Endothelial cell of umbilical vein (primary cell): ENCODE measurements around the gene DNMT3B. TPM values are rescaled to one million over a fixed set of nuclear protein-coding genes. Genes with fewer than 3 reads are reported as not detected.

Experiments used
- BruUV-seq: library from RNA; stranded (reverse); fragments of 400-500 nt; replicated peaks from 2 replicates; lab custom pipeline; 2021; lab: Mats Ljungman, UMichigan
- CTCF ChIA-PET: fragments of 300-600, 350-600 bp; sonication (Branson Sonifier 250); formaldehyde crosslinking; loops from one replicate; lab custom pipeline; 2021; ENCODE audit warnings: antibody characterized with exemption, inconsistent platforms; lab: Charles Lee
- POLR2A ChIA-PET: fragments of 300-600, 350-600 bp; sonication (Branson Sonifier 250); formaldehyde crosslinking; loops from one replicate; lab custom pipeline; 2021; ENCODE audit warnings: antibody characterized with exemption, inconsistent platforms; lab: Charles Lee
- DNase-seq: peaks from one replicate; pipeline ENCODE4 v3.0.0-alpha.2; 2011; ENCODE audit warnings: low read depth, low spot score
- FAIRE-seq: peaks from 2 replicates; lab custom pipeline; 2011; peaks lifted over from hg19 to GRCh38; lab: Jason Lieb, UNC
- H2AFZ ChIP-seq: 2 replicates; pipeline ENCODE4 v1.6.0; 2012; ENCODE audit warnings: low read depth, low read length, control low read depth, inconsistent platforms
- H3K27ac ChIP-seq: 2 replicates; pipeline ENCODE4 v1.5.1; 2011; ENCODE audit warnings: low read depth, mild to moderate bottlenecking, control low read depth, low read length, moderate library complexity; ENCODE audit not compliant: insufficient read depth
- H3K27me3 ChIP-seq, 2 experiments: 2 replicates each; pipeline versions ENCODE4 v1.6.0 to v1.6.1; 2011; ENCODE audit warnings: low read length in 2 of 2, mixed read lengths in 1 of 2; ENCODE audit not compliant: control insufficient read depth in 2 of 2, insufficient read depth in 2 of 2
- H3K36me3 ChIP-seq, 2 experiments: 2 replicates in 1 of 2; 3 replicates in 1 of 2; pipeline ENCODE4 v1.5.1; 2011; ENCODE audit warnings: low read length in 2 of 2, mild to moderate bottlenecking in 1 of 2, moderate library complexity in 1 of 2; ENCODE audit not compliant: control insufficient read depth in 2 of 2, insufficient read depth in 2 of 2; ENCODE audit errors: extremely low read depth in 1 of 2
- H3K4me1 ChIP-seq: 3 replicates; pipeline ENCODE4 v1.5.1; 2011; ENCODE audit warnings: mild to moderate bottlenecking, low read length; ENCODE audit not compliant: control insufficient read depth, insufficient read depth; ENCODE audit errors: extremely low read depth
- H3K4me2 ChIP-seq: 2 replicates; pipeline ENCODE4 v1.6.1; 2011; ENCODE audit warnings: low read length, control low read depth, mixed read lengths; ENCODE audit not compliant: insufficient read depth
- H3K4me3 ChIP-seq, 3 experiments: fragments of 200-600 bp in 1 of 3; sonication (generic), shearing (Covaris generic) in 1 of 3; replicated peaks in 1 of 3; 2 replicates each; pipeline ENCODE4 v1.5.1; 2011 to 2016; ENCODE audit warnings: control low read depth in 3 of 3, low read length in 3 of 3, mild to moderate bottlenecking in 2 of 3, inconsistent platforms in 1 of 3, low read depth in 1 of 3, moderate library complexity in 1 of 3; ENCODE audit not compliant: insufficient read depth in 1 of 3
- H3K79me2 ChIP-seq: 2 replicates; pipeline ENCODE4 v1.6.0; 2012; ENCODE audit warnings: low read length, inconsistent platforms; ENCODE audit not compliant: control insufficient read depth, insufficient read depth
- H3K9ac ChIP-seq: replicated peaks from 2 replicates; pipeline ENCODE3; 2011; ENCODE audit warnings: low read length, control low read depth; ENCODE audit not compliant: insufficient read depth; ENCODE audit errors: extremely low read depth
- H3K9me1 ChIP-seq: replicated peaks from 3 replicates; pipeline ENCODE4 v1.6.0; 2011; ENCODE audit warnings: mild to moderate bottlenecking, low read length; ENCODE audit not compliant: control insufficient read depth, insufficient read depth; ENCODE audit errors: extremely low read depth
- H3K9me3 ChIP-seq: replicated peaks from 2 replicates; pipeline ENCODE4 v1.5.1; 2012; ENCODE audit warnings: low read length, inconsistent platforms; ENCODE audit not compliant: control insufficient read depth, insufficient read depth
- H4K20me1 ChIP-seq: replicated peaks from 2 replicates; pipeline ENCODE3; 2011; ENCODE audit warnings: mild to moderate bottlenecking, low read length; ENCODE audit not compliant: control insufficient read depth, insufficient read depth; ENCODE audit errors: extremely low read depth
- EZH2 ChIP-seq: IDR thresholded peaks from 2 replicates; pipeline ENCODE4 v1.6.1; 2012; ENCODE audit warnings: borderline replicate concordance, low read depth, mild to moderate bottlenecking, moderate library complexity, low read length, inconsistent platforms; ENCODE audit not compliant: severe bottlenecking
- FOS ChIP-seq: IDR thresholded peaks from 2 replicates; pipeline ENCODE4 v1.6.1; 2011; ENCODE audit warnings: mild to moderate bottlenecking, low read length, moderate library complexity, borderline replicate concordance; ENCODE audit not compliant: insufficient read depth
- GATA2 ChIP-seq: IDR thresholded peaks from 2 replicates; pipeline ENCODE4 v1.7.0; 2011; ENCODE audit warnings: low read depth, mild to moderate bottlenecking, moderate library complexity, mixed read lengths, low read length; ENCODE audit not compliant: insufficient read length, insufficient read depth
- JUN ChIP-seq: IDR thresholded peaks from 2 replicates; pipeline ENCODE4 v1.6.1; 2011; ENCODE audit warnings: borderline replicate concordance, low read depth; ENCODE audit not compliant: insufficient read length, insufficient read depth
- MYC ChIP-seq: IDR thresholded peaks from one replicate; pipeline ENCODE4 v1.6.1; 2011; ENCODE audit warnings: mild to moderate bottlenecking, low read depth, low read length
- POLR2A ChIP-seq: IDR thresholded peaks from 2 replicates; pipeline ENCODE4 v1.6.1; 2012; ENCODE audit warnings: low read depth, mild to moderate bottlenecking, control low read depth, low read length
- POLR2AphosphoS5 ChIP-seq: IDR thresholded peaks from 2 replicates; pipeline ENCODE4 v1.6.1; 2012; ENCODE audit warnings: low read depth, mild to moderate bottlenecking, control low read depth, low read length, moderate library complexity; ENCODE audit not compliant: insufficient read depth
- dilution Hi-C: fragments of 300-500 bp; cut with MboI; formaldehyde crosslinking; loops from one replicate; pipeline ENCODE4 v1.15.0; 2019; ENCODE audit warnings: low sequenced_read_pairs; ENCODE audit not compliant: extremely low pct_ligation_motif_present
- intact Hi-C: fragments of 100-400 bp; cut with micrococcal nuclease; formaldehyde crosslinking; loops from one replicate; pipeline ENCODE4 v1.10.0; 2022
- polyA plus RNA-seq, 4 experiments: library from polyadenylated mRNA; depleted of rRNA in 3 of 4; stranded (reverse) in 3 of 4; unstranded in 1 of 4; fragments of >200 nt; gene quantifications; 2 replicates each; pipeline versions ENCODE4 v1.2.1 to v1.2.3, GENCODE V29; 2011 to 2012; ENCODE audit warnings: missing spikeins in 1 of 4
- total RNA-seq: library from RNA; stranded (reverse); gene quantifications from 2 replicates; pipeline ENCODE4 v1.2.3, GENCODE V29; 2021
- TF ChIP-seq, protein P1 (sequence below): IDR thresholded peaks from 2 replicates; pipeline ENCODE4 v1.6.1; 2011; ENCODE audit not compliant: insufficient read depth, insufficient read length
- TF ChIP-seq, protein P2 (sequence below), 2 donors: IDR thresholded peaks; 1 replicate in 1 of 2; 2 replicates in 1 of 2; pipeline ENCODE4 v1.5.1; 2011; ENCODE audit warnings: low read length in 2 of 2, mild to moderate bottlenecking in 2 of 2, moderate library complexity in 2 of 2, control low read depth in 1 of 2, inconsistent platforms in 1 of 2, low read depth in 1 of 2; ENCODE audit not compliant: insufficient read depth in 1 of 2; ENCODE audit errors: extremely low read depth in 1 of 2

The DNMT3B gene
- total and polyA plus RNA-seq, 2 donors (not counting 3 experiments of a cell fraction or from before 2014, with no cell fraction given) = 3.6 to 6.8 TPM

DNA sequence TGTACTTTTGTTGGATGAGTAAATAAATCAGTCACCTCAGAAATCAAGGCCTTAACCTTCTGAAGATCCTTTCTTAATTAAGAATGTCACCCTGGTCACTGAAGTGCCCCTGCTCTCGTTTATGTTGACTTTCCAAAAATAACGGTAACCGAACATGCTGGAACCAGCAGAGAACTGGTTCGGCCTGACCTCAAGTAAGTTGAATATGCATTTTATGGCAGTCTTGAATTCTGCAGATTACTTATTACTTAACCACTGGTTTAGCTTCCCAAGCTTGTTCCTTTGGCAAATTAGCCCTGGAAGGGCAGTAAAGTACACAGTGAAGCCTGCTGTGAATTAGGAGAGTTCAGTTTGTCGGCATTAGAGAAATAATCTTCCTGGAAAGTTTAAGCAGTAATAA lies 69.8 kb downstream of the DNMT3B start:
- H3K9ac ChIP-seq = no peak overlapping the region
- peaks cover 14% of the 10 kb centered on the region for H4K20me1 ChIP-seq
- H3K9me3 ChIP-seq = no peaks in the 10 kb centered on the region
- no peak overlapping the region for H3K4me3 ChIP-seq
- no peak overlapping the region for H2AFZ ChIP-seq
- TF ChIP-seq POLR2A (no peak), POLR2AphosphoS5 (no peak), FOS (no peak), MYC (no peak), JUN (no peak), GATA2 (no peak), EZH2 (no peak)
- TF ChIP-seq, protein P1, sequence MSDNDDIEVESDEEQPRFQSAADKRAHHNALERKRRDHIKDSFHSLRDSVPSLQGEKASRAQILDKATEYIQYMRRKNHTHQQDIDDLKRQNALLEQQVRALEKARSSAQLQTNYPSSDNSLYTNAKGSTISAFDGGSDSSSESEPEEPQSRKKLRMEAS = no peak
- TF ChIP-seq, protein P2, sequence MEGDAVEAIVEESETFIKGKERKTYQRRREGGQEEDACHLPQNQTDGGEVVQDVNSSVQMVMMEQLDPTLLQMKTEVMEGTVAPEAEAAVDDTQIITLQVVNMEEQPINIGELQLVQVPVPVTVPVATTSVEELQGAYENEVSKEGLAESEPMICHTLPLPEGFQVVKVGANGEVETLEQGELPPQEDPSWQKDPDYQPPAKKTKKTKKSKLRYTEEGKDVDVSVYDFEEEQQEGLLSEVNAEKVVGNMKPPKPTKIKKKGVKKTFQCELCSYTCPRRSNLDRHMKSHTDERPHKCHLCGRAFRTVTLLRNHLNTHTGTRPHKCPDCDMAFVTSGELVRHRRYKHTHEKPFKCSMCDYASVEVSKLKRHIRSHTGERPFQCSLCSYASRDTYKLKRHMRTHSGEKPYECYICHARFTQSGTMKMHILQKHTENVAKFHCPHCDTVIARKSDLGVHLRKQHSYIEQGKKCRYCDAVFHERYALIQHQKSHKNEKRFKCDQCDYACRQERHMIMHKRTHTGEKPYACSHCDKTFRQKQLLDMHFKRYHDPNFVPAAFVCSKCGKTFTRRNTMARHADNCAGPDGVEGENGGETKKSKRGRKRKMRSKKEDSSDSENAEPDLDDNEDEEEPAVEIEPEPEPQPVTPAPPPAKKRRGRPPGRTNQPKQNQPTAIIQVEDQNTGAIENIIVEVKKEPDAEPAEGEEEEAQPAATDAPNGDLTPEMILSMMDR (IDR thresholded peaks at IDR 0.05; ENCODE audit: extremely low read depth in 1 of 2, insufficient read depth in 1 of 2, low read depth in 1 of 2, low read length in 2 of 2) = no peak
- H3K9me1 ChIP-seq = no peaks in the 10 kb centered on the region
- H3K4me1 ChIP-seq = peaks cover 15% of the 10 kb centered on the region
- no peaks in the 10 kb centered on the region for H3K27me3 ChIP-seq
- H3K79me2 ChIP-seq = peaks cover 83% of the 10 kb centered on the region
- H3K4me2 ChIP-seq = no peak overlapping the region
- dilution Hi-C loops (no loop called here), intact Hi-C loops (no loop called here)
- CTCF ChIA-PET = no interaction called here
- DNase-seq (no peak), FAIRE-seq (no peak)
- BruUV-seq = no TSS peak
- H3K27ac ChIP-seq = no peak overlapping the region
- peaks cover 7 to 35% of the 10 kb centered on the region in 2 experiments for H3K36me3 ChIP-seq
- POLR2A ChIA-PET = no interaction called here
